HepG2 (cell line): ENCODE data around the gene HYPK. TPM values are rescaled to one million over a fixed set of nuclear protein-coding genes. Genes with fewer than 3 reads are reported as not detected.

Source experiments
- CBX2 ChIP-seq, 2 experiments: fragments of 200-600 bp in 1 of 2; sonication (generic); formaldehyde crosslinking in 1 of 2; IDR thresholded peaks; 2 replicates each; pipeline versions ENCODE4 v1.7.0 to v1.8.1; 2018 to 2022; ENCODE audit warnings: low read depth in 2 of 2, low read length in 1 of 2, mild to moderate bottlenecking in 1 of 2, missing genetic modification reagents in 1 of 2
- GFI1 ChIP-seq: sonication (generic); formaldehyde crosslinking; IDR thresholded peaks from 2 replicates; pipeline ENCODE4 v1.5.0; 2020; ENCODE audit warnings: missing genetic modification reagents, mild to moderate bottlenecking, borderline replicate concordance
- HNRNPUL1 ChIP-seq: fragments of 200-400 bp; formaldehyde crosslinking; IDR thresholded peaks from 2 replicates; pipeline ENCODE4 v1.6.1; 2017; ENCODE audit warnings: low read depth, mild to moderate bottlenecking, low read length, moderate library complexity
- MXI1 ChIP-seq: IDR thresholded peaks from 3 replicates; pipeline ENCODE4 v1.6.1; 2012; ENCODE audit warnings: low read depth, low read length, inconsistent platforms, borderline replicate concordance
- NFE2 ChIP-seq: sonication (generic); formaldehyde crosslinking; IDR thresholded peaks from 2 replicates; pipeline ENCODE4 v1.4.0; 2020; ENCODE audit warnings: missing genetic modification reagents
- NFRKB ChIP-seq: fragments of 450-650 bp; IDR thresholded peaks from 2 replicates; pipeline ENCODE4 v1.6.1; 2017
- SMARCE1 ChIP-seq: fragments of 450-650 bp; IDR thresholded peaks from 2 replicates; pipeline ENCODE4 v1.6.1; 2017; ENCODE audit warnings: borderline replicate concordance
- SUZ12 ChIP-seq: fragments of 150-350 bp; IDR thresholded peaks from 2 replicates; pipeline ENCODE4 v1.6.1; 2014; ENCODE audit warnings: low read depth, low read length
- ZC3H4 ChIP-seq: sonication (generic); formaldehyde crosslinking; IDR thresholded peaks from 2 replicates; pipeline ENCODE4 v1.4.0; 2020; ENCODE audit warnings: missing genetic modification reagents, borderline replicate concordance
- ZFX ChIP-seq: sonication (generic); formaldehyde crosslinking; IDR thresholded peaks from 2 replicates; pipeline ENCODE4 v1.4.0; 2020; ENCODE audit warnings: mild to moderate bottlenecking, low read depth, missing genetic modification reagents, moderate library complexity
- ZFY ChIP-seq: sonication (generic); formaldehyde crosslinking; IDR thresholded peaks from 2 replicates; pipeline ENCODE4 v1.4.0; 2020; ENCODE audit warnings: missing genetic modification reagents
- ZKSCAN5 ChIP-seq: sonication (generic); formaldehyde crosslinking; IDR thresholded peaks from 2 replicates; pipeline ENCODE4 v1.5.1; 2020; ENCODE audit warnings: mild to moderate bottlenecking, missing genetic modification reagents
- ZMYM2 ChIP-seq: sonication (generic); formaldehyde crosslinking; IDR thresholded peaks from 2 replicates; pipeline ENCODE4 v1.8.0; 2022; ENCODE audit warnings: mild to moderate bottlenecking, missing genetic modification reagents
- ZNF468 ChIP-seq: sonication (generic); formaldehyde crosslinking; IDR thresholded peaks from 2 replicates; pipeline ENCODE4 v1.8.0; 2022; ENCODE audit warnings: mild to moderate bottlenecking, moderate library complexity, missing genetic modification reagents
- ZNF510 ChIP-seq: sonication (generic); formaldehyde crosslinking; IDR thresholded peaks from 2 replicates; pipeline ENCODE4 v1.4.0; 2020; ENCODE audit warnings: low read depth, mild to moderate bottlenecking, missing genetic modification reagents
- ZNF547 ChIP-seq: sonication (generic); formaldehyde crosslinking; IDR thresholded peaks from 2 replicates; pipeline ENCODE4 v1.5.1; 2020; ENCODE audit warnings: mild to moderate bottlenecking, missing genetic modification reagents
- ZNF672 ChIP-seq: sonication (generic); formaldehyde crosslinking; IDR thresholded peaks from 2 replicates; pipeline ENCODE4 v1.8.1; 2022; ENCODE audit warnings: missing genetic modification reagents
- ZNF713 ChIP-seq: sonication (generic); formaldehyde crosslinking; IDR thresholded peaks from 2 replicates; pipeline ENCODE4 v1.4.0; 2020; ENCODE audit warnings: mild to moderate bottlenecking, missing genetic modification reagents
- polyA plus RNA-seq, 8 experiments: library from polyadenylated mRNA; depleted of rRNA in 3 of 8; stranded (reverse) in 7 of 8; unstranded in 1 of 8; fragments of >200 nt; fragmentation: Illumina TruSeq in 4 of 8; extraction: Trizol in 4 of 8; gene quantifications; 2 replicates each; pipeline versions ENCODE4 v1.2.1 to v1.2.3, GENCODE V29; 2011 to 2016; ENCODE audit warnings: low read depth in 4 of 8, missing spikeins in 1 of 8, mixed read lengths in 1 of 8; ENCODE audit not compliant: insufficient read depth in 1 of 8
- total RNA-seq, 5 experiments: library from RNA; depleted of rRNA; stranded (reverse); fragments of >200 nt; fragmentation: Illumina TruSeq; extraction: Trizol; gene quantifications; 2 replicates each; pipeline ENCODE4 v1.2.3, GENCODE V29; 2016; ENCODE audit warnings: low read depth in 1 of 5
- TF ChIP-seq, protein P1 (sequence below): IDR thresholded peaks from 2 replicates; pipeline ENCODE4 v1.4.0; 2020; ENCODE audit warnings: mild to moderate bottlenecking, missing genetic modification reagents
- TF ChIP-seq, protein P2 (sequence below): sonication (generic); formaldehyde crosslinking; IDR thresholded peaks from 2 replicates; pipeline ENCODE4 v1.5.0; 2020; ENCODE audit warnings: mild to moderate bottlenecking, low read depth, missing genetic modification reagents, borderline replicate concordance
- TF ChIP-seq, protein P3 (sequence below): sonication (generic); formaldehyde crosslinking; IDR thresholded peaks from 2 replicates; pipeline ENCODE4 v1.8.1; 2023; ENCODE audit warnings: mild to moderate bottlenecking, inconsistent platforms, moderate library complexity, missing genetic modification reagents, borderline replicate concordance

Gene HYPK
- total and polyA plus RNA-seq, 2 of the 13 experiments (the other 11 are each of a cell fraction or from before 2014, with no cell fraction given) = 13.5 to 16.5 TPM

DNA sequence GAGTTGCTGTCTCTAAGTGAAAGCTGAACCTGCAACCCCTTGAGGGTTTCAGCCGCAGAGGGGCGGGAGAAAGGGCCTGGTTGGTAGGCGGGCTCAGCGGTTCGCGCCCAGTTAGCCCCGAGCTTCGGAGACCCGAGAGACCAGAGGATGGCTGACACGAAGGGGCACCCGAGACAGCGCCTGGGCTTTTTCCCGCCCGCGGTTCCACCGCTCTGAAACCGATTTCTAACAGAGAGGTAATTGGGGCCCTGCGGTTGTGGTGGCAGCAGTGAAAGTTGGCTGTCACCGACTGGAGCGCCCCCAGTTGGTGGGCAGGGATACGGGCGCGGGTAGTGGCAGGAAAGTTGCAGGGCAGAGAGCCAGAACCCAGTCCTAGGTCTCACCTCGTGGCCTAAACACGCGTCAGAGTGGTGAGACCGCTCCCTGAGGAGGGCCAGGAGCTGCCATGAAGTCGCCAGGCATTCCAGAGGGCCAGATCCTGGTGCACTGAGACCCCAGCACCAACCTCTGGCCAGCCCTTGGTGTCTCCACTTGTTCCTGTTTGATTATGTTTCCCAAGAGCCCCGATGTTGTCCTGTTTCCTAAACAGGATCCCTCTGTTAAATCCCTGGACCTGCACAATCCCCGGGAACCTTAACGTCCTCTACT is 23.0 kb upstream of the HYPK start (continued):
- TF ChIP-seq ZNF468 (CRISPR knock-in tag) (no peak), CBX2 (IDR thresholded peaks at IDR 0.05; ENCODE audit: low read depth, low read length) (no peak), CBX2 (CRISPR knock-in tag; IDR thresholded peaks at IDR 0.05; ENCODE audit: low read depth) (no peak), ZNF713 (CRISPR knock-in tag) (no peak), ZNF672 (CRISPR knock-in tag) (no peak), ZFY (CRISPR knock-in tag) (peak; percentile 65), ZMYM2 (peak; percentile 70; the same call in 1 of the 2 replicates), ZFX (peak; percentile 84), MXI1 (peak; percentile 55; the same call in 1 of the 3 replicates), ZC3H4 (no peak), GFI1 (CRISPR knock-in tag) (no peak), ZNF510 (CRISPR knock-in tag) (peak; percentile 86), HNRNPUL1 (no peak), ZKSCAN5 (no peak), NFRKB (no peak), SMARCE1 (no peak), ZNF547 (CRISPR knock-in tag) (peak; percentile 80), NFE2 (CRISPR knock-in tag) (no peak), SUZ12 (no peak)
- TF ChIP-seq, protein P1, sequence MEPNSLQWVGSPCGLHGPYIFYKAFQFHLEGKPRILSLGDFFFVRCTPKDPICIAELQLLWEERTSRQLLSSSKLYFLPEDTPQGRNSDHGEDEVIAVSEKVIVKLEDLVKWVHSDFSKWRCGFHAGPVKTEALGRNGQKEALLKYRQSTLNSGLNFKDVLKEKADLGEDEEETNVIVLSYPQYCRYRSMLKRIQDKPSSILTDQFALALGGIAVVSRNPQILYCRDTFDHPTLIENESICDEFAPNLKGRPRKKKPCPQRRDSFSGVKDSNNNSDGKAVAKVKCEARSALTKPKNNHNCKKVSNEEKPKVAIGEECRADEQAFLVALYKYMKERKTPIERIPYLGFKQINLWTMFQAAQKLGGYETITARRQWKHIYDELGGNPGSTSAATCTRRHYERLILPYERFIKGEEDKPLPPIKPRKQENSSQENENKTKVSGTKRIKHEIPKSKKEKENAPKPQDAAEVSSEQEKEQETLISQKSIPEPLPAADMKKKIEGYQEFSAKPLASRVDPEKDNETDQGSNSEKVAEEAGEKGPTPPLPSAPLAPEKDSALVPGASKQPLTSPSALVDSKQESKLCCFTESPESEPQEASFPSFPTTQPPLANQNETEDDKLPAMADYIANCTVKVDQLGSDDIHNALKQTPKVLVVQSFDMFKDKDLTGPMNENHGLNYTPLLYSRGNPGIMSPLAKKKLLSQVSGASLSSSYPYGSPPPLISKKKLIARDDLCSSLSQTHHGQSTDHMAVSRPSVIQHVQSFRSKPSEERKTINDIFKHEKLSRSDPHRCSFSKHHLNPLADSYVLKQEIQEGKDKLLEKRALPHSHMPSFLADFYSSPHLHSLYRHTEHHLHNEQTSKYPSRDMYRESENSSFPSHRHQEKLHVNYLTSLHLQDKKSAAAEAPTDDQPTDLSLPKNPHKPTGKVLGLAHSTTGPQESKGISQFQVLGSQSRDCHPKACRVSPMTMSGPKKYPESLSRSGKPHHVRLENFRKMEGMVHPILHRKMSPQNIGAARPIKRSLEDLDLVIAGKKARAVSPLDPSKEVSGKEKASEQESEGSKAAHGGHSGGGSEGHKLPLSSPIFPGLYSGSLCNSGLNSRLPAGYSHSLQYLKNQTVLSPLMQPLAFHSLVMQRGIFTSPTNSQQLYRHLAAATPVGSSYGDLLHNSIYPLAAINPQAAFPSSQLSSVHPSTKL (CRISPR knock-in tag) = no peak; the same call in 1 of the 2 replicates
- TF ChIP-seq, protein P2, sequence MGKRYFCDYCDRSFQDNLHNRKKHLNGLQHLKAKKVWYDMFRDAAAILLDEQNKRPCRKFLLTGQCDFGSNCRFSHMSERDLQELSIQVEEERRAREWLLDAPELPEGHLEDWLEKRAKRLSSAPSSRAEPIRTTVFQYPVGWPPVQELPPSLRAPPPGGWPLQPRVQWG = no peak
- TF ChIP-seq, protein P3, sequence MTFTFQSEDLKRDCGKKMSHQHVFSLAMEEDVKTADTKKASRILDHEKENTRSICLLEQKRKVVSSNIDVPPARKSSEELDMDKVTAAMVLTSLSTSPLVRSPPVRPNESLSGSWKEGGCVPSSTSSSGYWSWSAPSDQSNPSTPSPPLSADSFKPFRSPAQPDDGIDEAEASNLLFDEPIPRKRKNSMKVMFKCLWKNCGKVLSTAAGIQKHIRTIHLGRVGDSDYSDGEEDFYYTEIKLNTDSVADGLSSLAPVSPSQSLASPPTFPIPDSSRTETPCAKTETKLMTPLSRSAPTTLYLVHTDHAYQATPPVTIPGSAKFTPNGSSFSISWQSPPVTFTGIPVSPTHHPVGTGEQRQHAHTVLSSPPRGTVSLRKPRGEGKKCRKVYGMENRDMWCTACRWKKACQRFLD (CRISPR knock-in tag) = peak; percentile 45; the same call in 1 of the 2 replicates
